Cardiac muscle cell (in vitro differentiated cells and primary cell): ENCODE measurements around the gene APOH. TPM values are rescaled to one million over a fixed set of nuclear protein-coding genes. Genes with fewer than 3 reads are reported as not detected.

Experiments
- DNase-seq, 2 donors: peaks; one replicate each; pipeline versions ENCODE4 v3.0.0 to v3.0.0-alpha.2; 2010 to 2017; ENCODE audit warnings: low read depth in 1 of 2, low spot score in 1 of 2
- H3K27ac ChIP-seq: fragments of 200-600 bp; sonication (generic); 2 replicates; pipeline ENCODE4 v1.5.1; 2016
- H3K27me3 ChIP-seq: fragments of 200-600 bp; sonication (generic); 2 replicates; pipeline ENCODE4 v1.6.0; 2016; ENCODE audit warnings: control low read depth
- H3K36me3 ChIP-seq: fragments of 200-600 bp; sonication (generic); 2 replicates; pipeline ENCODE4 v1.5.1; 2016; ENCODE audit warnings: control low read depth
- H3K4me1 ChIP-seq: fragments of 200-600 bp; sonication (generic); 2 replicates; pipeline ENCODE4 v1.8.1; 2017; ENCODE audit warnings: low read depth, mild to moderate bottlenecking, mixed run types
- H3K4me3 ChIP-seq: fragments of 200-600 bp; sonication (generic); 2 replicates; pipeline ENCODE4 v1.5.1; 2016; ENCODE audit warnings: mild to moderate bottlenecking
- H3K9me3 ChIP-seq: fragments of 200-600 bp; sonication (generic); 2 replicates; pipeline ENCODE4 v1.5.1; 2017; ENCODE audit warnings: low read depth, mild to moderate bottlenecking, control low read depth
- CTCF ChIP-seq: IDR thresholded peaks from 2 replicates; pipeline ENCODE4 v1.5.1; 2012; ENCODE audit warnings: low read depth, mild to moderate bottlenecking, low read length
- polyA plus RNA-seq: library from polyadenylated mRNA; unstranded; fragments of >200 nt; fragmentation: Nextera tagmentation; extraction: Ambion mirVana; gene quantifications from 2 replicates; pipeline ENCODE4 v1.2.1, GENCODE V29; 2016
- total RNA-seq: library from RNA; depleted of rRNA; stranded (reverse); fragments of >200 nt; gene quantifications from 2 replicates; pipeline ENCODE4 v1.2.3, GENCODE V29; 2016

The APOH gene
- total and polyA plus RNA-seq, 2 experiments from 2014 or later, result not detected

GRCh38 chr17:66171692-66172091 lies 57.5 kb downstream of the APOH start:
- no peak overlapping the region for H3K4me3 ChIP-seq
- no peak for DNase-seq
- H3K36me3 ChIP-seq, result peaks cover 9% of the 10 kb centered on the region
- H3K27me3 ChIP-seq, result no peaks in the 10 kb centered on the region
- TF ChIP-seq CTCF, result no peak
- H3K27ac ChIP-seq, result peak overlapping the region; percentile 59
- H3K4me1 ChIP-seq, result peaks cover 11% of the 10 kb centered on the region
- no peaks in the 10 kb centered on the region for H3K9me3 ChIP-seq

- Histone ChIP-seq H3K27me3 (no peaks in the 10 kb centered on the region), H3K27ac (no peak overlapping the region), H3K36me3 (peaks cover 9% of the 10 kb centered on the region), H3K9me3 (no peaks in the 10 kb centered on the region), H3K4me1 (peaks cover 11% of the 10 kb centered on the region), H3K4me3 (no peak overlapping the region)
- no peak for TF ChIP-seq CTCF
- no peak for DNase-seq
These were observed 58.0 kb downstream of the APOH start for GRCh38 chr17:66171172-66171571.

- no peak for TF ChIP-seq CTCF
- H3K27me3 ChIP-seq, result no peaks in the 10 kb centered on the region
- H3K27ac ChIP-seq, result no peak overlapping the region
- H3K4me1 ChIP-seq, result peaks cover 11% of the 10 kb centered on the region
- DNase-seq, result no peak
- H3K36me3 ChIP-seq, result peaks cover 4% of the 10 kb centered on the region
- H3K4me3 ChIP-seq, result no peak overlapping the region
- H3K9me3 ChIP-seq, result no peaks in the 10 kb centered on the region
These were observed 59.4 kb downstream of the APOH start for GRCh38 chr17:66169839-66170238.

- Histone ChIP-seq H3K36me3 (no peaks in the 10 kb centered on the region), H3K27ac (no peak overlapping the region), H3K4me1 (peaks cover 10% of the 10 kb centered on the region), H3K9me3 (no peaks in the 10 kb centered on the region), H3K4me3 (no peak overlapping the region), H3K27me3 (no peaks in the 10 kb centered on the region)
- peak in 1 of 2 donors; percentile 1 for DNase-seq
- no peak for TF ChIP-seq CTCF
These were observed 61.9 kb downstream of the APOH start for GRCh38 chr17:66167189-66167815.

GRCh38 chr17:66165537-66166123 lies 63.6 kb downstream of the APOH start:
- peak; percentile 54 to 79 for DNase-seq
- TF ChIP-seq CTCF, result peak; percentile 64

More at GRCh38 chr17:66165537-66166123, 63.6 kb downstream of the APOH start:
- no peaks in the 10 kb centered on the region for H3K4me1 ChIP-seq
- no peak overlapping the region for H3K4me3 ChIP-seq
- no peaks in the 10 kb centered on the region for H3K36me3 ChIP-seq
- no peak overlapping the region for H3K27ac ChIP-seq
- no peaks in the 10 kb centered on the region for H3K27me3 ChIP-seq
- H3K9me3 ChIP-seq, result no peaks in the 10 kb centered on the region

Other genes with a start within 250 kb of the APOH start
- gene CEP112, start 37.3 kb downstream of the APOH start, total RNA-seq, result 4.2 and 10.9 TPM in 2 replicates
- 7.7 and 14.4 TPM in 2 replicates for gene CEP112, start 37.3 kb downstream of the APOH start, polyA plus RNA-seq
- gene PRKCA, start 73.2 kb upstream of the APOH start, total RNA-seq, result 10.3 and 11.4 TPM in 2 replicates
- gene PRKCA, start 73.2 kb upstream of the APOH start, polyA plus RNA-seq, result 2.4 and 3.1 TPM in 2 replicates